Activated CD4-positive, alpha-beta T cell treated with anti-CD3 and anti-CD28 coated beads, Interleukin-2, amount 10 ng/mL, durations not matched to agents 24 days and 14 days (primary cell): ENCODE results near the gene WNK1. TPM values are rescaled to one million over a fixed set of nuclear protein-coding genes. Genes with fewer than 3 reads are reported as not detected.

Experiments used
- DNase-seq: peaks from one replicate; pipeline ENCODE4 v3.0.0; 2022
- H3K27ac Mint-ChIP-seq: one replicate; pipeline ENCODE4 v1.8.0; 2022; ENCODE audit warnings: mild to moderate bottlenecking, mixed read lengths
- H3K27me3 Mint-ChIP-seq: one replicate; pipeline ENCODE4 v1.8.0; 2022; ENCODE audit warnings: mixed read lengths
- H3K36me3 Mint-ChIP-seq: one replicate; pipeline ENCODE4 v1.8.0; 2022; ENCODE audit warnings: low read depth, mild to moderate bottlenecking, mixed read lengths
- H3K4me1 Mint-ChIP-seq: one replicate; pipeline ENCODE4 v1.8.0; 2021; ENCODE audit warnings: mixed read lengths
- H3K4me3 Mint-ChIP-seq: one replicate; pipeline ENCODE4 v1.8.0; 2022; ENCODE audit warnings: mild to moderate bottlenecking, moderate library complexity, mixed read lengths
- H3K9me3 Mint-ChIP-seq: one replicate; pipeline ENCODE4 v1.8.0; 2021; ENCODE audit warnings: mixed read lengths
- intact Hi-C: fragments of 100-400 bp; cut with micrococcal nuclease; formaldehyde crosslinking; loops from one replicate; pipeline ENCODE4 v1.15.1; 2023
- total RNA-seq: library from RNA; stranded (reverse); gene quantifications from 2 replicates; pipeline ENCODE4 v1.2.3, GENCODE V29; 2022

The WNK1 gene
- total RNA-seq, 1 donor from 2014 or later: 156 TPM

DNA sequence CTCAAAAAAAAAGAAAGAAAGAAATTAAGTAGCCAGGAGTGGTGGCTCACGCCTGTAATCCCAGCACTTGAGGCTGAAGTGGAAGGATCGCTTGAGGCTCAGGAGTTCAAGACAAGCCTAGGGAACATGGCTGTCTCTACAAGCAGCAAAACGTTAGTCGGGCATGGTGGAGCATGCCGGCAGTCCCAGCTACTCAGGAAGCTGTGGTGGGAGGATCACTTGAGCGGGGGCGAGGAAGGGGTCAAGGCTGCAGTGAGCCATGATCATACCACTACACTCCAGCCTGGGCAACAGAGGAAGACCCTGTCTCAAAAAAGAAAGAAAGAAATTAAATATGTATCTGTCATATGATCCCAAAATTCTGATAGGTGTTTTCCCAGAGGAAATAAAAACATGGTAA is 191.8 kb downstream of the WNK1 start:
- intact Hi-C loops: loop anchor here (10.0 kb wide), 1 partner anchor 99 kb away; no protein-coding TSS in a partner anchor
- Mint-ChIP-seq H3K27me3 (no peaks in the 10 kb centered on the region), H3K27ac (peak overlapping the region; percentile 36), H3K4me1 (peaks cover 34% of the 10 kb centered on the region), H3K4me3 (peak overlapping the region; percentile 40), H3K36me3 (peaks cover 45% of the 10 kb centered on the region), H3K9me3 (no peaks in the 10 kb centered on the region)
- no peak for DNase-seq

DNA sequence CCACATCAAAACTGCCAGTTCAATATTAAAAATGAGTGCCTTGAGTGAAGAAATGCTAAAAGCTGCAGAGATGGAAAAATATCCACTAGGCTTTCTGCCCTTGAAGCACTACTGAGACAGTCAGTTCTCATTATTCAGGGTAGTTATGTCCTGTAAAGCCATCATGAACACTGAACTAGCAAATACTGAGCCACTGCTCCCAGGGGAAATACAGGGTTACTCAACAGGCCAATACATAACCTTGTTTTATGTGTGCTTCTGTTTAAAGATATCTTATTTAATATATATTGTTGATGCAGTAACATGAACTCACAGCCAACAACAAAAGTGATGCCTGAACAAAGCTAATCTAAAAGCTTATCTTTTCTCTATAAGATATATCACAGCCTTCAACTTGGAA is 193.8 kb downstream of the WNK1 start:
- H3K36me3 Mint-ChIP-seq: peaks cover 35% of the 10 kb centered on the region
- H3K27me3 Mint-ChIP-seq: peaks cover 3% of the 10 kb centered on the region
- intact Hi-C loops: loop anchor here (5.0 to 10.0 kb wide), 5 partner anchors 101 to 494 kb away; no protein-coding TSS in a partner anchor
- no peak overlapping the region for H3K27ac Mint-ChIP-seq
- peaks cover 36% of the 10 kb centered on the region for H3K4me1 Mint-ChIP-seq
- no peaks in the 10 kb centered on the region for H3K9me3 Mint-ChIP-seq
- H3K4me3 Mint-ChIP-seq: no peak overlapping the region
- no peak for DNase-seq

DNA sequence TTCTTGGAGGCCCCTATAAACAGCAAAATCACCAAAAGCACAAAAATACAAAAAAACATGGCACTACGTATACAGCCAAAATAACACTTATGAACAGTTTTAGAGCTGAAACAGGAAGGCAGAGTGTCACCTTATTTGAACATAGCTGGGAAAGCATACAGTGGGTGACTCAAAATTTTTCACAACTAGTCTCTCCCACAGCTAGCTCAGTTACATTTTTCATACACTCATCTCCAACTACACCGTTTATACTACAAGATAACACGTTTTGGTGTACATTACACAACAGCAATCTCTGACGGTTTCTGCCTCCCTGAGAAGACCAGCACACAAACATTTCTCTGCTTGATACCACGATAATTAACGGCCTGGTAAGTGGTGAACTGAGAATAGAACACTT is 194.3 kb downstream of the WNK1 start:
- H3K9me3 Mint-ChIP-seq: no peaks in the 10 kb centered on the region

DNA sequence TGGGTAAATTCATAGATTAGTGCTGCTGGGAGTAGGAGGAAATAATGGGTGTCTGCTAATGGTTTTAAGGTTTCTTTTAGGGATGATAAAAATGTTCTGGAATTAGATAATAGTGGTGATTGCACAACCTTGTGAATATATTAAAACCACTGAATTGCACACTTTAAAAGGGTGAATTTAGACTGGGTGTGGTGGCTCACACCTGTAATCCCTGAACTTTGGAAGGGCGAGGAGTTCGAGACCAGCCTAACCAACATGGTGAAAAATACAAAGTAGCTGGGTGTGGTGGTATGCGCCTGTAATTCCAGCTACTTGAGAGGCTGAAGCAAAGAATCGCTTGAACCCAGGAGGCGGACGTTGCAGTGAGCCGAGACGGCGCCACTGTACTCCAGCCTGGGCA is 195.9 kb downstream of the WNK1 start:
- intact Hi-C loops: loop anchor here (2.0 to 10.0 kb wide), 7 partner anchors 103 to 645 kb away; no protein-coding TSS in a partner anchor
- Mint-ChIP-seq H3K9me3 (no peaks in the 10 kb centered on the region), H3K27ac (peak overlapping the region; percentile 96), H3K4me3 (peak overlapping the region; percentile 97), H3K4me1 (peaks cover 36% of the 10 kb centered on the region), H3K27me3 (peaks cover 5% of the 10 kb centered on the region), H3K36me3 (peaks cover 28% of the 10 kb centered on the region)
- no peak for DNase-seq

More for the DNA sequence above, 194.3 kb downstream of the WNK1 start:
- peak overlapping the region; percentile 76 for H3K27ac Mint-ChIP-seq
- no peak for DNase-seq
- peaks cover 5% of the 10 kb centered on the region for H3K27me3 Mint-ChIP-seq
- intact Hi-C loops: loop anchor here (5.0 to 10.0 kb wide), 5 partner anchors 102 to 494 kb away; no protein-coding TSS in a partner anchor
- peaks cover 35% of the 10 kb centered on the region for H3K36me3 Mint-ChIP-seq
- H3K4me3 Mint-ChIP-seq: peak overlapping the region; percentile 28
- H3K4me1 Mint-ChIP-seq: peaks cover 36% of the 10 kb centered on the region

DNA sequence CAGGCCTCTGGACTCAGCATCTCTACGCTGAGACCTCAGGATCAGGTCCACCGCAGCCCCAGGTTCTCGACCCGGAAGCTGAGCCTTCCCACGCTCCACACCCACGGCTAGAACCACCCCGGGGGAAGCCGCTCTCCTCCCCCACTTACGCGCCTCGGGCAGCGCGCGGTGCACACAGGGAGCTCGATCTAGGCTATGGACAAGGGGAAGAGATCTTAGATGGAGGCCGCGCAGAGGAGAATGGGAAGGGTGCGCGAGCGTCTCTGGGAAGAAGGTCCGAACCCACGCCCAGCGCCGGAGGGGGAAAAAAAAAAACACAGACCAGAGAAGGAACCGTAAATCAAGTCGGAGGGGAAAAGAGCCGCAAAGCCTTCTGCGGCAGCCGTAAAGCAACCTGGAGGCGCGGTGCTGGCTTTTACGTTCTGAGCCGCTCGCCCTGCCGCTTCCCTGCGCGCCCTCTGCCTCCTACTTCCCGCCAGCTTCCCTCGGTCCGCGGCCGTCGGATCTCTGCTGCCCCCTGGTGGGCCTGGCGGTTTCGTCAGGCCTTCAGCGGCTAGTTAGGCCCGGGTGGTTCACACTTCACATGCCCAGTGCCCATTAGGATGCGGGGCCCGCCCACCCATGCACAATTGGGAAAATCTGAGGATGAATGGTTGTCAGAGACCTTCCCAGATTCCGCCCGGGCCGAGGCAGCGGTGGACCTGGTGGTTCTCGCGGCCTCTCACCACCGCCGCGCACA is 197.2 kb downstream of the WNK1 start, which contains the start of gene RAD52:
Gene RAD52, minus strand, starts transcription at position 242 of the 739 bp plus-strand sequence. CDS start 16,636 bp downstream, outside the sequence.
- Mint-ChIP-seq H3K27ac (peak within 1 kb of the TSS; percentile 96), H3K4me1 (peaks cover 25% of the 10 kb centered on the region), H3K27me3 (peaks cover 5% of the 10 kb centered on the region), H3K9me3 (no peaks in the 10 kb centered on the region), H3K36me3 (peaks cover 18% of the 10 kb centered on the region), H3K4me3 (peak within 1 kb of the TSS; percentile 97)
- DNase-seq: peak; percentile 99
- intact Hi-C loops: loop anchor here (1.0 to 10.0 kb wide), 12 partner anchors 41 to 643 kb away; partner anchors contain the start of gene WNK1

DNA sequence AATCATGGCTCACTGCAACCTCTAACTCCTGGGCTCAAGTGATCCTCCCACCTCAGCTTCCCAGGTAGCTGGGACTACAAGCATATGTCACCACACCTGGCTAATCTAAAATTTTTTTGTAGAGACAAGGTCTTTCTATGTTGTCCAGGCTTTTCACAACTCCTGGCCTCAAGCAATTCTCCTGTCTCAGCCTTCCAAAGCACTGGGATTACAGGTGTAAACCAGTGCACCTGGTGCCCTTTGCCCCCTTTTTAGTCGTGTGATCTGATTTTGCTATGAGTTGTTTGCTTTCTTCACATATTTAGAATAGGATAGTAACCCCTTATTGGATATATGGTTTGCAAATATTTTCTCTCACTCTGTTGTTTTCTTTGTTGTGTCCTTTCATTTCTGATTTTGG is 198.8 kb downstream of the WNK1 start:
- intact Hi-C loops: no loop called here
- no peak overlapping the region for H3K27ac Mint-ChIP-seq
- peaks cover 21% of the 10 kb centered on the region for H3K4me1 Mint-ChIP-seq
- peaks cover 5% of the 10 kb centered on the region for H3K27me3 Mint-ChIP-seq
- no peaks in the 10 kb centered on the region for H3K9me3 Mint-ChIP-seq
- H3K4me3 Mint-ChIP-seq: peak overlapping the region; percentile 2
- no peak for DNase-seq
- peaks cover 15% of the 10 kb centered on the region for H3K36me3 Mint-ChIP-seq

DNA sequence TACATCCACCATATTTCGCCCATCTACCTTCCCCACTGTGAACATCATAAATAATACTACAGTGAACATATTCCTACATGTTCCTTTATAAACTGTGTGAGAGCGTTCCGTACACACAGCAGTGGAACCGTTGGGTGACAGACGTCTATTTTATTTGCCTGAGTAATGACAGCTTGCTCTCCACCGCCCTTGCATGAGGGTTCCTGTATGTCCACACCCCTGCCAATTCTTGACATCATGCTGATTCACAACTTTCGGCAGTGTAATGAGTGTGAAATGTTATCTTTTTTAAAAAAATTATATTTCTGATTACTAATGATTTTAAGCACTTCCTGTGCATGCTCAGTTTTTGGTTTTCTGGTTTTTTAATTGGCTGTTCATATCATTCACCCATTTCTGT is 201.4 kb downstream of the WNK1 start:
- H3K9me3 Mint-ChIP-seq: no peaks in the 10 kb centered on the region
- peaks cover 5% of the 10 kb centered on the region for H3K27me3 Mint-ChIP-seq
- H3K4me3 Mint-ChIP-seq: no peak overlapping the region
- DNase-seq: no peak
- intact Hi-C loops: no loop called here
- peaks cover 7% of the 10 kb centered on the region for H3K36me3 Mint-ChIP-seq
- H3K4me1 Mint-ChIP-seq: peaks cover 8% of the 10 kb centered on the region
- no peak overlapping the region for H3K27ac Mint-ChIP-seq

DNA sequence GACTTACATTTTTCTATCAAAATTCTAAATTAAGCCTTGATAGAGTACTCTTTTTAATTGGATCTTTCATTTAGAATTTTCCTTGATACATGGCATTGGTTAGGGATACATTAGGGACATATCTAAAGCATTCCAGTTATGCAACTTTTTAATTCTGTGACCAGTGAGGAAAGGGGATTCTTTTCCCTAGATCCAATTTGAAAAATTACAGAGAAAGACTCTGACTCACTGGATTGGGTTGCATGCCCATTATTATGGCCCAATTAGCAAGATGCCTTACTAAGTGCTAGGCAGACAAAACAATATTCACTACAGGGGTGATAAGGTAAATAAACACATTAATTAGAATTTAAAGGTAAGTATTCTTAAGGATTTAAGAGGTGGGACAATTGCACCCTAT is 202.4 kb downstream of the WNK1 start:
- intact Hi-C loops: no loop called here
- no peaks in the 10 kb centered on the region for H3K9me3 Mint-ChIP-seq

DNA sequence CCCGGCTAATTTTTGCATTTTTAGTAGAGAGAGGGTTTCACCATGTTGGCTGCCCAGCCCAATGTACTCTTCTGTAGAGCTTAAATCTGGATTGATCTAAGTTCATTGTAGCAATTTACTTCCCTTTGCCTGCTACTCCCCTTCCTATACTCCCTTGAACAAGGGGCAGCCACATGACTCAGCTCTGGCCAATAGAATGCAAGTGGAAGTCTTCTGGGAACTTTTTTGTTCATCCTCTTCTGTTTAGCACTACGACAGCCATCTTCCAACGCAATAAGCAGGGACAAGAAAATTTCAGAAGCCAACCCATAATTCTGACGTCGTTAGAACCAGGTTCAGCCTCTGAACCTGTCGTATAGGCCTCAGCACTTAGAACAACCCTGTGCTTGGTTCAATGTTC is 203.6 kb downstream of the WNK1 start:
- intact Hi-C loops: no loop called here
- Mint-ChIP-seq H3K4me3 (no peak overlapping the region), H3K36me3 (no peaks in the 10 kb centered on the region), H3K4me1 (no peaks in the 10 kb centered on the region), H3K27ac (no peak overlapping the region), H3K27me3 (peaks cover 4% of the 10 kb centered on the region), H3K9me3 (no peaks in the 10 kb centered on the region)
- DNase-seq: no peak

More for the DNA sequence above, 202.4 kb downstream of the WNK1 start:
- no peaks in the 10 kb centered on the region for H3K36me3 Mint-ChIP-seq
- no peaks in the 10 kb centered on the region for H3K4me1 Mint-ChIP-seq
- peaks cover 2% of the 10 kb centered on the region for H3K27me3 Mint-ChIP-seq
- H3K4me3 Mint-ChIP-seq: no peak overlapping the region
- DNase-seq: no peak
- H3K27ac Mint-ChIP-seq: no peak overlapping the region

DNA sequence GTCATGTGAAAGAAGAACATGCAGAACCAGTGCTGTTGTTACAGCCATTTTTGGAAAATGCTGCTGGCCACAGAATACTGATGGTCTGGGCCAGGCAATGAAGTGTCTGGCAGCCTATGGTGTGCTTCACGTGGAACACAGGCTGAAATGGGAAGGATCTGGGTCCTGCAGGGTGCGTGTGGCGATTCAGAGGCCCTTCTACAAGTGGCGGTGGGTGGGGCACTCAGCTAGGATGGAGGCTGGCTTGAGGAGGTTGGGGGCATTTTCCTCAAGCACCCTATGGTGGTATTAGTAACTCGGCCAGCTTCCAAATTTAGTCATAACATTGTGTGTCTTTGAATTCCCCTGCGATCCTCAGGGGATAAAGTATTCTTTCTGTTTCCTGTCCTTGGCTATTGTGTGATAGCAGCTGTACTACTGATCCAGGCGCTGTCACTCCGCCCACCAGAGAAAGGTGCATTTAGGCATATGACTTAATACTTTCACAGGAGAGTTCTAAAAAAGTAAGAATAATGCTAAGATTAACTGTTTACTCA is 206.3 kb downstream of the WNK1 start:
- Mint-ChIP-seq H3K27ac (no peak overlapping the region), H3K4me3 (no peak overlapping the region), H3K27me3 (peaks cover 2% of the 10 kb centered on the region), H3K4me1 (peaks cover 2% of the 10 kb centered on the region), H3K9me3 (no peaks in the 10 kb centered on the region), H3K36me3 (no peaks in the 10 kb centered on the region)
- no peak for DNase-seq
- intact Hi-C loops: no loop called here

Other genes with a start within 250 kb of the WNK1 start
- 4.8 and 5.5 TPM in 2 replicates for gene NINJ2, start 89.1 kb upstream of the WNK1 start, total RNA-seq
- 15.2 and 15.7 TPM in 2 replicates for gene RAD52, start 197.1 kb downstream of the WNK1 start, total RNA-seq
- 30.8 and 31.6 TPM in 2 replicates for gene ERC1, start 238.6 kb downstream of the WNK1 start, total RNA-seq